Activated CD4-positive, alpha-beta T cell treated with anti-CD3 and anti-CD28 coated beads, Interleukin-2, amount 50 U/mL, for 4 hours (primary cell): ENCODE measurements around the gene TMEM247.

Source experiments
- DNase-seq, 2 experiments: peaks; one replicate each; pipeline ENCODE4 v3.0.0-alpha.2; 2020

The TMEM247 gene

GRCh38 chr2:46479265-46479664 is at the start of gene TMEM247:
TSS of gene TMEM247 (plus strand) at chr2:46479565.
- no peak for DNase-seq

DNA sequence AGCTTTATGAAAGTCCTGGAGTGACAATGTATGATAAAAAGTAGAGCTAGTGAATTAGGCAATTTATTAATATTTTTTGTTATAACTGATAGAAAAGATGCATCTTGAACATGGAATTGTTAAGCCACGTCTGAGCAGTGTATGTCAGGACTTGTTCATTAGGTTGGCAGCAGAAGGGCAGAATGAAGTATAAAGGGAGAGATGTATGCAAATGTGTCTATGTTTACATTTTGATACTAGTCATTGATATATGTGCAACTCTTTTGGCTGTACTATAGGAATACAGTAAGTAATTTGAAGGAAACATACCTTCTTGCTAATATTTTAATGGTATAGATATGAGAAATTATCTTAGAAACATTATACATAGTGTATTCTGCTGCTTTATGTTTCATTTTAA is 49.0 kb upstream of the TMEM247 start:
- no peak for DNase-seq

GRCh38 chr2:46430992-46431391 is 48.4 kb upstream of the TMEM247 start:
- no peak for DNase-seq

DNA sequence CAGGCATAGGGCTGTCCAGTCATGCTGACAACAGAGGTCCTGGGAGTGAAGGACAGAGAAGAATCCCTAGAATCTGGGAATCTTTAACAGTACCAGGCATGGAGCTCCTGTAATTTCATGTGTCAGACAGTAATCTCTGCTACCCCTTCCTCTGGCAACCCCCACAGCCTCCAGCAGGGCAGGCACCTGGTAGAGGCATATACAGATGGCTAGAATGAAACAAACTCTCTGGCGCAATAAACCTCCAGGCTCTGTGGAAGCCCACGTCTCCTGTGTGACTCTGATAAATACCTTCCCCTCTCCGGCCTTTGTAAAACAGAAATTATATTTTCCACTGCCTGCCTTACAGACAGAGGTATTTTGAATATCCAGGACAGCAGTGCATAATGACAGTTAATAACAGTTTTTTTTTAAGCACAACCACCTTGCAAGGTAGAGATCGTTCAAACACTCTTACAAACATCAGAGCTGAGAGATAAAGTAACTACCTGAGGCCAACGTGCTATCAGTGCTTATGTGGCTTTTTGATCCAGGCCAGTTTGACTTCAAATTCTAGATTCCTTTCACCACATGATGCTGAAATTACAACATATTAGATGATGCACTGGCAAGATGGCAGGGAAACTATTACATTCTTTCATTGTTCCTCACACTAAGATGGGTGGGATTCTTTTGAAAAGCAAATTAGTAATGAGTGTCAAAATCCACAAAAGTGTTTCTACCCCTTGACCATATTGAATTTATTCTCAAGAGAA is 47.7 kb upstream of the TMEM247 start:
- DNase-seq, result no peak

GRCh38 chr2:46434851-46435273 is 44.5 kb upstream of the TMEM247 start:
- DNase-seq, result no peak

- DNase-seq, result no peak
These were observed 44.0 kb upstream of the TMEM247 start for GRCh38 chr2:46435353-46435752.

DNA sequence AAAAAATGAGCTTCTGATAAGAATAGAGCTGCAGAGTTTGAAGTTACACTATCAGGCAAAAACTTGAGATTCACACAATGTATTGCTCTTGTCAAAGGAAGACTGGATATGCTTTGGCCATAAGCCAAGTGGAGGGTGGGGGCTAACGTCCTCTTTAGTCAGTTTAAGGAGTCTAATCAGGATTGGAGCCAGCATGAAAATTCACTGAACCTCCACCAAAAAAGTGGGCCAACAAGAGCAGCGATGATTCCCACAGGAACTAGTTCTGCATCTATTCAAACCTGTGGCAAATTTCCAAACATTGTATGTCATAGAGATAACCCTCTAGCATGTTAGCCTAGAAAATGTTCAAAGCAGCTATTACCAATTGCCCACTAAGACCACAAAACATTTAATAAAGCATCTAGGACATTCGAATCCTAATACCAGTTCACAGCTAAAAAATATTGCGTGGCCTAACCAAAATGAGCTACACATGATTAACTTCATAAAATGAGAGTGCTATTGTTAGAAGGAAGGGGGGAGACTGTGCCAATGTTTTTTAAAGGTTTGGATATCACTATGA is 43.5 kb upstream of the TMEM247 start:
- no peak for DNase-seq

GRCh38 chr2:46436800-46437199 is 42.6 kb upstream of the TMEM247 start:
- no peak for DNase-seq

GRCh38 chr2:46438102-46438501 is 41.3 kb upstream of the TMEM247 start:
- no peak for DNase-seq

DNA sequence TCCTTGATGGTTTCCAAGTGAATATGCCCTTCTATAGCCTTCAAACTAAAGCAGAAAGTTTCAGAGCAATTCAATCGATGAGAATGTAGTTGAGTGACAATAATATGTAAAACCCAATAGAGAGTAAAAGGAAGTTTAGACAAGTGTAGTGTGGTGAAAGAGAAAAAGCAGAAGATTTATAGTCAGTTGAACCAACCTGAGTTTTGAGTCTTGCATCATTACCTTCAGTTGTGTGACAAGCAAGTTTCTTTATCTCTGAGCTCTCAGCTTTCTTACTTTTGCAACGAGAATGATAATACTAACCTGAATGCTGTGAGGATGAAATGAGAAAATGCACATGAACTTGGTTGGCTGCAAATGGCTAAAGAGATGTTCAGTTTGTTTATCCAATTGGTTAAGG is 40.6 kb upstream of the TMEM247 start:
- no peak for DNase-seq

GRCh38 chr2:46439582-46439981 is 39.8 kb upstream of the TMEM247 start:
- DNase-seq, result no peak

- no peak for DNase-seq
These were observed 37.3 kb upstream of the TMEM247 start for GRCh38 chr2:46441838-46442712.

DNA sequence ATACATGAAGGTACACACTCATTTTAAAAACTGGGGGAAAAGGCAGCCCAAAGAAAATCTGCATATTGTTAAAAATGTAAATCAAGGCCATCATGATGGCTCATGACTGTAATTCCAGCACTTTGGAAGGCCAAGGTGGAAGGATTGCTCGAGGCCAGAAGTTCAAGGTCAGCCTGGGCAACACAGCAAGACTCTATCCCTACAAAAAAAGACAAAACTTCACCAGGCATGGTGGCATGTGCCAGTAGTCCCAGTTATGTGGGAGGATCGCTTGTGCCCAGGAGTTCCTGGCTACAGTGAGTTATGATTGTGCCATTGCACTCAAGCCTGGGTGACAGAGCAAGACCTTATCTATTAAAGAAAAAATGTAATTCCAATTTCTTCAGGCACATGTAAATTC is 34.6 kb upstream of the TMEM247 start:
- no peak for DNase-seq

DNA sequence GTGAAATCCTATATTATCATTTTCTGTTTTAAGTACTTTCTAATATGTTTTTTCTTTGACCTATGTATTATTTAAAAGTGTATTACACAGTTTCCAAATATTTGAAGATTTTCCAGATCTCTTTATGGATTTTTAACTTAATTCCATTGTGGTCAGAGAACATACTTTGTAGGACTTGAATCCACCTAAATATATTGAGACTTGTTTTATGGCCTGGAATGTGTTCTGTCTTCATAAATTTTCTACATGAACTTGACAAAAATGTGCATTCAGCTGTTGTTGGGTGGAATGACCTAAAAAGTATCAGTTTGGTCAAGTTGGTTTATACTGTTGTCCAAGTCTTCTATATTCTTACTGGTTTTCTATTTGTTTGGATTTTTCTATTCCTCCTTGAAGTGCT is 33.8 kb upstream of the TMEM247 start:
- no peak for DNase-seq

DNA sequence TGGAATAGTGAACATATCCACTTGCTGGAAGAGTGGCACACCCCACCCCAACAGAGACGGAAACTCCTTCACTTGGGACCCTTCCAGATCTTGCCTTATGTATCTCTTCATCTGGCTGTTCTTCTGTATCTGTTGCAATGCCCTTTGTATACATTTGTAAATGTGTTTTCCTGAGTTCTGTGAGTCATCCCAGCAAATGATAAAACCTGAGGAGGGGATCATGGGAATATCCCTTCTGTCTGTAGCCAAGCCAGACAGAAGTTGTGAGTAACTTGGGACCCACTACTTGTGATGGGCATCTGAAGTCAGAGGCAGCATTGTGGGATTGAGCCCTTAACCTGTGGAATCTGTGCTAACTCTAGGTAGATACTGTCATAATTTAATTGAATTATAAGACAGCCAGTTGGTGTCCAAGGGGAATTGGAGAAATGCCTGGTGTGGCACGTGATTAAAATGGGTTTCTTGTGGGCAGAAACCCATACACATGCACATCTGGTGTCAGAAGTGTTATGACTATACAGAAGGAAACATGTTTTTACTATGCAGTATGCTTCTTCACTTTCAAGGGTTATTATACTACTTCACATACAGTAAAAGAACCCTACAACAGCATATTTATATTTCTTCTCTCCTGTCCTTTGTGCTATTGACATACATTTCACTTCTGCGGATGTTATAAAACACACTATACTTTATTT is 32.3 kb upstream of the TMEM247 start:
- DNase-seq, result no peak

GRCh38 chr2:46447649-46448048 is 31.7 kb upstream of the TMEM247 start:
- no peak for DNase-seq

DNA sequence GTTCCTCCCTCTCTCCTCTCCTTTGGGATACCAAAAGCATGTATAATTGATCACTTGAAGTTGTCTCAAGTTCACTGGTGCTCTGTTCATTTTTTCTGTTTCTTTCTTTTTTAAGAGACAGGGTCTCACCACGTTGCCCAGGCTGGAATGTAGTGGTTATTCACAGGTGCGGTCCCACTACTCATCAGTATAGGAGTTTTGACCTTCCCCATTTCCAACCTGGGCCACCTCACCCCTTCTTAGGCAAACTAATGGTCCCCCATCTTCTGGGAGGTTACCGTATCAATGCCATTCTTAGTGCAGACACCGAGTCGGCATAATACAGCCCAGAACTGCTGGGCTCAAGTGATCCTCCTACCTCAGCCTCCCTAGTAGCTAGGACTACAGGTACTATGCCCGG is 31.3 kb upstream of the TMEM247 start:
- DNase-seq, result no peak

DNA sequence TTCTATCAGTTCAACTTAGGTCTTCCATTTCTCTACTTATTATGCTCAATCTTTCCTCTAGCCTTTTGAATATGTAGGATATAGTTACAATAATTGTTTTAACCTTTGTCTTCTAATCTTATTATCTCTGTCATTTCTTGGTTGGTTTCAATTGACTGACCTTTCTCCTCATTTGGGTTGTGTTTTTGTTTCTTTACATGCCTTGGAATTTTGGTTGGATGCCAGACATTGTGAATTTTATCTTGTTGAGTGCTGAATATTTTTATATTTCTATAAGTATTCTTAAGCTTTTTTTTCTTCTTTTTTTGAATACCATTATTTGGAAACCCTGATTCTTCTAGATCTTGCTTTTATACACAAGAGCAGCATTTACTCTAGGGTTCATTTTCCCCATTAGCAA is 30.7 kb upstream of the TMEM247 start:
- no peak for DNase-seq

DNA sequence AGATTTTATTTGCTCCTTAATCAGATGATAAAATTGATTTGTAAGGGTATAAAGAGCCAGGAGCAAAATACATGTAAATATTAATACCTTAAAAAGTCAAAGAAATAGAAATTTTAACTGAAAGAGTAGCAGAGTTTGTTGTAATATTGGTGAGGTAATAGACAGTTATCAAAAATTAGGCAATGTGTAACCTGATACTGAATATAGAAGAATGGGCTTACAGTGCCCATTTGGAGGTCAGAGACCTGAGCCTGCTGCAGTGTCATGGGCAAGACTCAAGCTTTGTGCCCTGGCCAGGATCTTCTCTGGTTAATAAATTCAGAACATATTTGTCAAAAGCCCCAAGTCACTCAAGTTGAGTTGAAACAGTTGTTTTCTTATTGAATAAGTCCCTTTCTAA is 29.7 kb upstream of the TMEM247 start:
- no peak for DNase-seq

GRCh38 chr2:46451131-46451711 is 28.1 kb upstream of the TMEM247 start:
- DNase-seq, result no peak

- DNase-seq, result no peak
These were observed 22.6 kb upstream of the TMEM247 start for GRCh38 chr2:46456789-46457188.

- no peak for DNase-seq
These were observed 20.4 kb upstream of the TMEM247 start for GRCh38 chr2:46458763-46459500.
